GM12865 (cell line): ENCODE measurements around the gene SPAG16.

ENCODE experiments used
- DNase-seq: peaks from one replicate; pipeline ENCODE4 v3.0.0; 2010; ENCODE audit warnings: low read depth
- H3K4me3 ChIP-seq: 2 replicates; pipeline ENCODE4 v1.5.1; 2011; ENCODE audit warnings: mild to moderate bottlenecking, low read depth, low read length, control low read depth
- CTCF ChIP-seq: IDR thresholded peaks from 2 replicates; pipeline ENCODE4 v1.5.1; 2011; ENCODE audit warnings: low read length, control low read depth, low read depth, inconsistent platforms; ENCODE audit not compliant: insufficient read depth; ENCODE audit errors: missing control alignments

Gene SPAG16

GRCh38 chr2:214328941-214329340 lies 1044.7 kb downstream of the SPAG16 start:
- no peak for DNase-seq
- no peak overlapping the region for H3K4me3 ChIP-seq
- TF ChIP-seq CTCF, result no peak

DNA sequence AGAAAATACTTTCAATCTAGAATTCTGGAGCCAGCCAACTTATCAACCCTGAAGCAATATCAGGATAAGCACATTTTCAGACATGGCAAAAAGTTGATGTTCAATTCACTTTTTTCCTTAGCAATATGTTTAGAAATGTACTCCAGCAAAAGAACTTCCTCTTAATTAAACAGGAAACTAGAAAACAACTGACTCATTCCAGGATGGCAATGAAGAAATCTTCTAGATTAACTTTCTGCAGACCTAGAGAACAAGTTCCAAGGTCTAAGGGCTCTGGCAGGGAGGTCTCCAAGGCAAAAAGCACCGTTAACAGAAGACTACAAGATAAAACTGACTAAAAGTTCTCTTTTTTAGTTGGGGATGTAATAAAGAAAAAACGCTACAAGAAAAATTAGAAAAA lies 1057.4 kb downstream of the SPAG16 start:
- TF ChIP-seq CTCF, result no peak
- no peak overlapping the region for H3K4me3 ChIP-seq
- DNase-seq, result no peak

DNA sequence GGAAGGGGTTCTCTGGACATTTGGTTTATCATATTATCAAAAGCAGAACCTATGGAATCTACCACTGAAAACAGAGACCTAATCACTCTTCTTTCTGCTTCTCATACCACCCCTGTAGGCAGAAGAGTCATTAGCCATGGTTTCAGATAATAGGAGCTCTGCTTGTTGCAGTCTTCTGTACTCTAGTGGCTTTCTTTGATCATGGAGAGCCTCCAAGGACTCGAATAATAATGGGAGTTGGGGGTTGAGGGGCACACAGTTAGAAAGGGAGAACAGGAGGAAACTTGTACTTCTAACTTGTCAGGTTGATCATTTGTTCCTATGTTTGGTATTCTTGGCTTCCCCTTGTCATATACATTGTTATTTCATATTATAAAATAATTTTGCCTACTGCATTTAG lies 1074.2 kb downstream of the SPAG16 start:
- TF ChIP-seq CTCF, result no peak
- H3K4me3 ChIP-seq, result no peak overlapping the region
- no peak for DNase-seq

GRCh38 chr2:214361116-214361515 lies 1076.9 kb downstream of the SPAG16 start:
- DNase-seq, result no peak
- no peak overlapping the region for H3K4me3 ChIP-seq
- TF ChIP-seq CTCF, result no peak

- H3K4me3 ChIP-seq, result no peak overlapping the region
- no peak for TF ChIP-seq CTCF
- no peak for DNase-seq
Measured at GRCh38 chr2:214365549-214365948, 1081.3 kb downstream of the SPAG16 start.

DNA sequence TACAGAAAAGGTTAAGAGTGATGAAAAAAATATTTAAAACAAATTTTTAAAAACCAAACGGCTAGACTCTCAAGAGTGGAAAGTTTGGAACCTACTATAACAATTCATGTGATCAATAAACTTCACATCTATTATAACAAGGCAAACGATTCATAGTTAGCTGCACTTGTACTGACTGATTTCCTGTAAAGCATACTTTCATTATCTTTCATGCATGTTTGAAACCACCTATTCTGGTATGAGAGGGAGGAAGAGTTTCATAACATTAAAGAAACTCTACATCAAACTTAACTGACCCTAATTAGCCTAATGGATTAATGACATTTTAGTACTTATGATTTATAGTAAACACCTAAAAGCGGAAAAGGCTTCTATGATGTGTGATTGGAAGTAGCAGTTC lies 1082.9 kb downstream of the SPAG16 start:
- no peak for DNase-seq
- TF ChIP-seq CTCF, result no peak
- no peak overlapping the region for H3K4me3 ChIP-seq

GRCh38 chr2:214376618-214377285 lies 1092.5 kb downstream of the SPAG16 start:
- no peak for TF ChIP-seq CTCF
- DNase-seq, result no peak
- no peak overlapping the region for H3K4me3 ChIP-seq
